NCI-H2227 (cell line): ENCODE results near the gene CARD8.

ENCODE experiments used
- DNase-seq: peaks from one replicate; lab custom pipeline; 2025; ENCODE audit not compliant: unreplicated experiment; lab: John Stamatoyannopoulos, UW

The CARD8 gene

DNA sequence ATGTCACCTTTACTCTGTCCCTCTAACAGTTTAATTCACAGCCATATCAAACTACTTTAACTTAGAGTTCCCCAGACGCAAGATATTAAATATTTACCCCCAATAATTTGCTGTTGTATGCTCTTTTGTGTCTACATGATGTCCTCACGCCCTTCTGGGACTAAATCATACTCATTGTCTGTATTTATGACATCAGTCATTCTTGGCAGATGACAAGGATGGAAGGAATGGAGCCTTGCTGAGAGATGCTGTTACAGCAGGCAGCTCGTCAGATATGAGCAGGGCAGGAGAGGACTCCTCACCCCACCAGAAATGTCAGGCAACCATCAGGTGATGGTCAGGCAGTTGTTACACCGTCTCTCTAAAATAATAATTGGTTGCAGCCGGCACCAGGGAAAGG lies 41.8 kb downstream of the CARD8 start:
- peak; percentile 6 for DNase-seq

DNA sequence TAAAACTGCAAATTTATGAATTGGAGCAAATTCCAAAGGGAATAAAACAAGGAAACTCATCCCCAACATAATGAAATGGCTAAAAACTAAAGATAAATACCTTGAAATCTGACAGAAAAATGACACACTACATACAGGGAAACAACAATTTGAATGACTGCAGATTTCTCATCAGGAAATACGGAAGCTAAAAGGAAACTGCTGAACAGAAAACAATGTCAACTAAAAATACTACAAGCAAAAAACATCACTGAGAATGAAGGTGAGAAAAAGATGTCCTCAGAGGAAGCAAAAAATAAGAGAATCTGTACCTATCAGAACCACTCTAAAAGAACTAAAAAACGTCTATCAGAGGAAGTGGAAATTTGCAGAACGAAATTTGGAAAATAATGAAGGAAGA lies 45.7 kb downstream of the CARD8 start:
- DNase-seq = no peak

DNA sequence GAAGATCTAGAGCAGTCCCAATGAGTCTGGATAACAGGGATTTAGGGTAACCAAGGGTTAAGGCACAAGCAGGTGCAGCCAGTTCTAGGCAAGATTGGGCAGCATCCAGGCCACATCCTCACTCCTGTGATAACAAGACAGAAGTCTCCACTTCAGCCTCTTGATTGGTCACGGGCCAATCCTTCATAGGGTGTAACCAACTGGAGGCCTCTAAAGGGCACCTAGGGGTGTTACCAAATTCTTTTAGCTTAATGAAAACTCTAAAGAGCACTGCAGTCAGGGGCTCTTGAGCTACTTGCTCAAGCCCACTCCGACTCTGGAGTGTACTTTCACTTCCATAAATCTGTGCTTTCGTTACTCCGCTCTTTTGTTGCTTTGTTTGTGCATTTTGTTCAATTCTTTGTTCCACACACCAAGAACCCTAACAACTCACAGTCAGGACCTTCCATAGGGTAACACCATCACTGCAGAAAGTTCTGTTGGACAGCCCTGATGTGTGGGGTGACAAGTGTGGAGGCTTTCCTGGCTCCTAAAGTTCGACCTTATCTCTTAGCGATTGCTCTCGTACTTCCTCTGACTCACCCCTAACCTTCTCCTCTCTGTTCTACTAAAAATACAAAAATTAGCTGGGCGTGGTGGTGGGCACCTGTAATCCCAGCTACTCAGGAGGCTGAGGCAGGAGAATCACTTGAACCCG lies 49.2 kb downstream of the CARD8 start:
- DNase-seq = no peak

DNA sequence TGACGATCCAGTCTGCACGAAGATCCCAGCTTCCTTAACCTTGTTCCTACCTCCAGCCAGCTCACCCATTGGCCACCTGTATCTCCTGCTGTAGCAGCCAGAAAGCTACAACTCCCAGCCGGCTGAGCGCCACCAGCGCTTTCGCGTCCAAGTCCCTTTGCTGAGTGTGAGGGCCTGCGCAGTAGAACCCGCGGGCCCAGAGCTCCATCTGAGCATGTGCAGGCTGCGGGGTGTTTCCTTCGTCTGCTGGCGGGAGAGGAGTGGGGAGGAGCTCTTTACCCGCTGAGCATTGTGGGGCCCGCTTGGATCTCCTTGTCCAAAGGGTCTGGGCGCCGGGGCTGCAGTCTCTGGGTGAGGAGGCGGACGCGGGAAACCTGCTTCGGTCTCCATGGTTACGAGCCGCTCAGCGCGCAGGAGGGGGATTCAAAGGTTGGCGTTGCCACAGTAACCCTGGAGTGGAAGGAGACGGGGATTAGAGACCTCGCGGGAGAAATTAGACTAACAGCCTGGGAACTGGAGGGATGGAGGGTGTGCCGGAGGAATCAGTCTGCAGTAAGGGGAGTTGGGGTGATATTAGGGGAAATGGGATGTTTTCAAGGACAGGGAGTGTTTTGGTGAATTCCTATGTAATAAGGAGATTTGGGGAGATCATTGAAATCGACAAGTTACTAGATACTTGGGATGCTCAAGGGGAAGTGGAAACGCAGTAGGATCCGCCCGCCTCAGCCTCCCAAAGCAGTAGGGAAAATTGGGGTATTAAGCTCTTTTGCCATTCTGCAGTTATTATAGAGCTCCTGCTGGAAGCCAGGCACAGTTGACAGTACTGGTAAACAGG lies 51.7 kb downstream of the CARD8 start:
- DNase-seq = peak; percentile 98

DNA sequence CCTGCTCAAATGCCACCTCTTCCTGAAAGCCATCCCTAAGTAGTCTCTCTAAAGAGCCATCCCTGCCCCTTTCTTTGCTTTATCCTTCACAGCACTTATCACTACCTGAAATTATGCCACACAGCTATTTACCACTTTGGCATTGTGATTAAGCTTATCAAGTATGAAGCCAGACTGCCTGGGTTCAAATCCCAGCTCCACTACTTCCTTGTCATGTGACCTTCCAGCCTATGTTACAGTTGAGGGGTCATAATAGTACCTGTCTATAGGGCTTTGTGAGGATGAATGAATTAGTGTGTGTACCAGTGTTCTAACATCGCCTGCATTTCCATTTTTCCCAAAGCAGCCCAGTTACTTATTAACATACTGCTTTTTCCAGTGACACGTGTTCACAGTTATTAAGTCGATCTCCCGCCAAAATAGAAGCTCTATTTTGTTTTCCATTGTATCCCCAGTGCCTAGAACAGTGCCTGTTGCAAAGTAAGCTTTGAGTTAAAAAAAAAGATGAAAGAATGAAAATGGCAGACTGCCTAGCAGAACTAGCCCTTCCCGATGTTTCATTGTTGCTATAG lies 52.4 kb downstream of the CARD8 start:
- DNase-seq = peak; percentile 28

DNA sequence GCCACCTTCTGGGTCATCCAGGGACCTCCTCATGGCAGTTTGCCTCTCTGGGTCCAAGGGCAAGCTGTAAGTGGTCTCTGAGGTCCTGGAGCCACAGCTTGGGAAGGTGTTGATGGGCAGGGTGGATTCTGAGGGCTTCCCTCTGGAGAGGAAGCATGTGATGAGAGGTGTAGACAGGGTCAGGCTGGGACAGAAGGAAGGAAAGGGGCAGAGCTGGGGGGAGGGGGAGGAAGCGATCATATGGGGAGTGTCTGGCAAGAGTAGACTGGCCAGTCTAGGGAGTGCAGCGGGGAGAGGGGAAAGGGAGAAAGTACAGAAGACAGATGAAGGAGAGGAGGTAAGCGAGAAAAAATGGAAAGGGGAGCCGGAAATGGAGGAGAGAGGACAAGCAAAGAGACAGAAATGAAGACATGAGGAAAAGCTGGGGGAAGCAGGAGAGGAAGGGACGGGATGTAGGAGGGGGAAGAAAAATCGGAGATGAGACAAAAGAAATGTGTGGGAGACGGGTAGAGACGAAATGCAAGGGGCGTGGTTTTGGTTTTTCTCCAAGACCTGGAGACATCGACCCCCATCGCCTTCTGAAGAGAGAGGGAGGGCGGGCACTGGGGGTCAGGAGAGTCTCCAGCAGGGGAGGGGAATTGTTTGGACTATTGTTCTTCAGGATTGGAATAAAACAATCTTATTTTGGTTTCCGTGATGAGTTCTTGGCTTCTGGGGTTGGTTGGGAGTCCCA lies 58.6 kb downstream of the CARD8 start:
- DNase-seq = peak; percentile 43

DNA sequence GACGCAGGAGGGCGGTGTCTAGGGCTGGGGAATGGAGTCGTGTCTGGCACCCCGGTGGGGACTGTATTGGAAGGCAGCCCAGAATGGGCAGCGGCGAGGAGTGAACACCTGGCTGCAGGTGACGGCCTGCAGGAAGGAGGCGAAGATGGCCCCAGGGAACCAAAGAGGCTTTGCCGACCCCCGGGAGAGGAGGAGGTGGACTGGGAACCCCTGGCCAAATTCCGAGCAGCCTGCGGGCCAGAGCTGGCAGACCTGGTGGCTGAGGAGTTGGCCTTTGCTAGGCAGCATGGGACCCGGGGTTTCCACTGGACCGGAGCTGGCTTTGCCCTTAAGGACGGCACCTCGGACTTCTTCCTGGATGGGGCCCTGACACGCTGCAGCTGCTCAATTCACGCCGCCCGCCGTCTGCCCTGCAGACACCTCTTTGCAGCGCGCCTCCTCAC lies 59.4 kb downstream of the CARD8 start:
- DNase-seq = no peak

DNA sequence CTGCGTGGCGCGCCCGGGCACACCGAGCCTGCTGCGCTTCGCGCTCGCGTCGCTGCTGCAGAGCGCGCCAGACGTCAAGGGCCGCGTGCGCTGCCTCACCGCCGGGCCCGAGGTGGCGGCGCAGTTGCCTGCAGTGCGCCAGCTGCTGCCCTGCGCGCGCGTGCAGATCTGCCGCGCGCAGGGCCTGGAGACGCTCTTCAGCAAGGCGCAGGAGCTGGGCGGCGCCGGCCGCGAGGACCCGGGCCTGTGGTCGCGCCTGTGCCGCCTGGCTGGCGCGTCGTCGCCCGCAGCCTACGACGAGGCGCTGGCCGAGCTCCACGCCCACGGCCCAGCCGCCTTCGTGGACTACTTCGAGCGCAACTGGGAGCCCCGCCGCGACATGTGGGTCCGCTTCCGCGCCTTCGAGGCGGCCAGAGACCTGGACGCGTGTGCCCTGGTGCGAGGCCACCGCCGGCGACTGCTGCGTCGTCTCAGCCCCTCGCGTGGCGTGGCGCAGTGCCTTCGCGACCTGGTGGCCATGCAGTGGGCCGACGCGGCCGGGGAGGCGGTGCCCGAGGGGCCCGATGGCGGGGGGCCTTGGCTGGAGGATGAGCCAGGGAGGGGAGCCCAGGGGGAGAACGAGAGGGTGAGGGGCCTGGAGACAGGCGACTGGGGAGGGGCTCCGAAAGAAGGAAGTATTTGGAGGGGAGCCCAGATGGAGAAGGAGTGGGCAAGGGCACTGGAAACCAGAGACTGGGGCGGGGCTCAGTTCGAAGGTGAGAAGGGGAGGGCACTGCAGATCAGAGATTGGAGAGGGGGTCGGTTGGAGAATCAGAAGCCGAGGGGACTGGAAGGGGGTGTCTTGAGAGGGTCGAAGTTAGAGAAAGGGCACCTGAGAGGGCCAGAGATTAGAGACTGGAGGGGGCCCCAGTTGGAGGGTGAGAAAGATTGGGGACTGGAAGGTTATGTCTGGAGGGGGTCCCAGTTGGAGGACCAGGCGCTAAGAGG lies 60.6 kb downstream of the CARD8 start:
- no peak for DNase-seq

DNA sequence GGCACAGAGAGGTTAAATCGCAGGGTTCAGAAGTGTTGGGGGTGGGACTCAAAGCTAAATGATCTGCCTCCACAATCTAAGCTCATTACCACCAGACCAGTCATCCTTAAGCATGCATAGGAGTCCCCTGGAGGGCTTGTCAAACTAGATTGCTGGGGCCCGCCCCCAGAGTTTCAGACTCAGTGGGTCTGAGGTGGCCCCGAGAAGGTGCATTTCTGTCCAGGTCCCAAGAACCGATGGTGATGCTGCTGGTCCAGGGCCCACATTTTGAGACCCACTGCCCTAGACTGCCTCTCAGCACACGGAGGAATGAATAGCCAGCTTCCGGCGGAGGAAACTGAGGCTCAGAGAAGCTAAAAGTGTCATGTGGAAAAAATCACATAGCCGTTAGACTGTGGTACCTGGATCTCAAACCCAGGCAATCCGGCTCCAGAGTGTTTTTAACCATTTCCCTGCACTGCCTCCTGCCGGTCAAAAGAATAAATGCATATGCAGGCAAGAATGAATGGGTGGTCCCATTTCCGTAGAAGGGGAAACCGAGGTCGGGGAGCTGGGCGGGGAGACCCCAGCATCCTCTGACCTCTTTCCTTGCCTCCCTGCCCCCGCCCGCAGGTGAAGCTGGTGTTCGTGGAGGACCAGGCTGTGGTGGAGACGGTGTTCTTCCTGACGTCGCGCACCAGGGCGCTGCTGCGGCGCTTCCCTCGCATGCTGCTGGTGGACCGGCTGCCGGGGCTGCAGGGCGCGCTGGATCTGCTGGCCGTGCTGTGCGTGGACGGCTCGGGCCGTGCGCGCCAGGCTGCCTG lies 61.5 kb downstream of the CARD8 start:
- DNase-seq = no peak

DNA sequence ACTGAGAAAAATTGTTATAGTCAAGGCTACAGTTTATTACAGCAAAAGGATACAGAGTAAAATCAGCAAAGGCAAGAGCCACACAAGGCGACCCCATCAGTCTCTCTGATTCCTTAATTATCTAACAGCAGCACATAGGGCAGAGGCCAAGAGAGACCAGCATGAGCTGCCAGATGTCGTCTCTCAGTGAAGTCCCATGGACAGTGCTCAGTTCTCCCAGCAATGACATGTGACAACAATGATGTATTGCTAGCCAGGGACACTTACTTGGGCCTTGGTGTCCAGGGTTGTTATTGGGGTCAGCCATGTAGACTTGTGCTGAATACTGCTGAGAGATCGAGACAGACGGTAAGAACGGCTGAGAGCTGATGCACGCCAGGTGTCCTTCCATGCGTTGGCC lies 63.0 kb downstream of the CARD8 start:
- DNase-seq = no peak

DNA sequence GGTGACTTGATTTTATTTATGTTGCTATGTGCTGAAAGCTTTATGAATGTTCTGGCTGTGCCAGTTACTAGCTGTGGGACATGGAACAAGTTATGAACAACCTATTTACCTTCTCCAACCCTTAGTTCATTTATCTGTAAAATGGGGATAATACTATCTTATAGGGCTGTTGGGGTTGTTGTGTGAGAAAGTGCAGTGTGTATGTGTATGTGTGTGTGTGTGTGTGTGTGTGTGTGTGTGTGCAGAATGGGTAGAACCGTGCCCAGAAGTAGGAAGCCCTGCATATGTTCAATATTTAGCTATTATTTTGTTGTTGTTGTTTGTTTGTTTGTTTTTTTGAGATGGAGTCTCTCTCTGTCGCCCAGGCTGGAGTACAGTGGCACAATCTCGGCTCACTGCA lies 64.8 kb downstream of the CARD8 start:
- DNase-seq = no peak

DNA sequence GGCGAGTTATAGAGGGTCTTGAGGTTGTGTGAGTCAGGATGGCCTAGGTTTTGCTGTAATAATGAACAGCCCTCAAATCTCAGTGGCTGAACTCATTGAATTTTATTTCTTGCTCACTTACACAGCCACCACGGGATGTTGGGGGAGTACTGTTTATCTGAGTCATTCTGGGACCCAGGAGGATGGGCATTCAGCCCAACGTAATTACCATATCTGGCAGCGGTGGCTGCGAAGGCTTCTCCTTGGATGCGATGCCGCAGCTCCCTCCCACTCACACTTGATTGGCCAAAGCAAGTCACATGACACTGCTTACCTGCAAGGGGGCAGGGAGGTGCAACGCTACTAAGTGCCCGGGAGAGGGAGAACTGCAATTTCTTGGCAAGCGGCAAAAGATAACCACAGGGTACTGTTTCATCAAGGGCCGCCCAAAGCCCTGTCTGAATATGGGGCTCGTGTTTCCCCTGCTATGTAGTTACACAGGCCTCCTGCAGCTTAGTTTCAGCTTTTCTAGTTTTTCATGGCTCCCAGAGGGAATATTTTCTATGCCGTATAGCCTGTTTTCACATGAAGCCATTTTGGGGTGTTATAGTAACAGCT lies 65.3 kb downstream of the CARD8 start:
- peak; percentile 77 for DNase-seq

DNA sequence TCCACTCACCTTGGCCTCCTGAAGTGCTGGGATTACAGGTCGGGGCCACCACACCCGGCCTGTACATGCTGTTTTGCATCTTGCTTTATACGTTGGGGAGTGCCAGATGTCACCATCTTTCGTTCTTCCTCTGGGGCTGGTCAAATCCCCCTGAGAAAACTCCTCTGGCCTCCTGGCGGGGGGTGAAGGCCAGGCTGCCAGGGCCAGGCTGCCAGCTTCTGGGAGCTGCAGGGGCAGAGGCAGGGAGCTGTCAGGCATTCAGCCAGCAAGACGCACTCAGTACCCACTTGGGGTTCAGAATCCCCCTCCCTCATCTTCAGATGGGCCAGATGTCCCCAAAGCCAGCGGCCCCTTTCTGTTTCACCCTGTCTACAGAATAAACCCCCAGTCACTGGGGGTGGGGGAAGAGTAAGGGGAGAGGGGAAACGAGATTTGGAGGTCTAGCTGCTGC lies 69.1 kb downstream of the CARD8 start:
- DNase-seq = no peak

DNA sequence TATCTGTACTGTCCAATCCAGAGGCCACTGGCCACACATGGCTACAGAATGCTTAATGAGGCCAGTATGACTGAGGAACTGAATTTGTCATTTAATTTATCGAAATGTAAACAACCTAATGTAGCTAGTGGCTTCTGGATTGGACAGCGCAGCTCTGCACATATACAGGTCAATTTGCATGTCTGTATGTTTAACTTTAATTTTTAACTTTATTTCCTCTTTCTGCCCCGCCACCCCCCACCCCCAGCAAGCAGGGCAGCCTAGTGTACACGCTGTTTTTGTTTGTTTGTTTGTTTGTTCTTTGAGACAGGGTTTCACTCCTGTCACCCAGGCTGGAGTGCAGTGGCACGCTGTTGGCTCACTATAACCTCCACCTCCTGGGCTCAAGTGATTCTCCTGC lies 69.7 kb downstream of the CARD8 start:
- DNase-seq = no peak

DNA sequence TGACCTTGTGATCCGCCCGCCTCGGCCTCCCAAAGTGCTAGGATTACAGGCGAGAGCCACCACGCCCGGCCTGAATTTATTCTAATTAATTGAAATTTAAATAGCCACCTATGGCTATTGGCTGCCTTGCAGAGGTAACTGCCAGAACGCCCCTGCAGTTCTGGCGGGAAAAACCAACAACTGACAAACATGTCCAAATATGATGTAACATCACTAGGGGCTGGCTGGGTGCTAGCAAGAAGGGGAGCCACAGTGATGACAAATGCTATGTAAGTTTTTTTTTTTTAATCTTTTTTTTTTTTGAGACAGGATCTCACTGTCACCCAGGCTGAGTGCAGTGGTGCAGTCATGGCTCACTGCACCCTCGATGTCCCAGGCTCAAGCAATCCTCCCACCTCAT lies 72.4 kb downstream of the CARD8 start:
- no peak for DNase-seq

DNA sequence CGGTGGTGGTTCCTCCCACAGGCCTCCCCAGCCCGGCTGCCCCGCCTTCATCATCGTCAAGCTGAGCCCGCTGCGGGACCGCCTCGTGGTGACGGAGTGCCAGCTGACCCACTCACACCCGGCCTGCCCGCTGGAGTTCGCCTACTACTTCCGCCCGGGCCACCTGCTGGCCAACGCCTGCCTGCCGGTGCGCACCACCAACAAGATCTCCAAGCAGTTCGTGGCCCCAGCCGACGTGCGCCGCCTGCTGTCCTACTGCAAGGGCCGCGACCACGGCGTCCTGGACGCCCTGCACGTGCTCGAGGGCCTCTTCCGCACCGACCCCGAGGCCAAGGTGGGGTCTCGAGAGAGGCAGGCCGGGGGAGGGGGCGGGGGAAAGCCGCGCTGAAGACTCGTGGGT lies 73.3 kb downstream of the CARD8 start:
- no peak for DNase-seq

DNA sequence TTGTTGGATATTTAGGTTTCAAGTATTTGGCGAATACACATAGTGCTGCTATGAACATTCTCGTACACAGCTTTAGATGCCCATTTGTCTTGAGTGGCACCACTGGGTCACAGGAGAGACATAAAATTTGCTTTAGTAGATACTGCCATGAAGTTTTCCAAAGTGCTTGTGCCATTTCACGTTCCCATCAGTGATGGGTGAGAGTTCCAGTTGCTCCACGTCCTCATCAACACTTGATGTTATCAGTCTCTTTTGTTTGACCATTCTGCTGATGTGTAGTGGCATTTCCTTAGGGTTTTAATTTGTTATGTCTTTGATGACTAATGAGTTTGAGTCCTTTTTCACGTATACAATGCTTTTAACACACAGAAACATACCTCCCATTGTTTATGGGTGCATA lies 74.2 kb downstream of the CARD8 start:
- no peak for DNase-seq

DNA sequence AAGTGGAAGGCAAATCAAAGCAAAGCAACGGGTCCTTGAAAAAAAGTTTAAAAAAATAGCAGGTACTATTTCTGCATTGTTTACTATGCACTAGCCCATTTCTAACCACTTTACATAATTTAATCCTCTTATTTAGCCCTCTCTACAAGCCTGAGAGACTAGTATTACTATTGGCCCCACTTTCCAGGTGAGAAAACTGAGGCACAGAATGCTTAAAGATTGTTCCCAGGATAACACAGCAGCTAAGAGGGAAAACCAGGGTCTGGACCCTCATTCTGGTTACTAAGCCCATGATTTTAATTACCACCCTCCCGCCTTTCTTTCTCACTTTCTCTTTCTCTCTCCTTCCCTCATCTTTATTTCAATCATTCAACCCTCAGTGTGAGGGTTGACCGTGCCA lies 79.5 kb downstream of the CARD8 start:
- DNase-seq = no peak

DNA sequence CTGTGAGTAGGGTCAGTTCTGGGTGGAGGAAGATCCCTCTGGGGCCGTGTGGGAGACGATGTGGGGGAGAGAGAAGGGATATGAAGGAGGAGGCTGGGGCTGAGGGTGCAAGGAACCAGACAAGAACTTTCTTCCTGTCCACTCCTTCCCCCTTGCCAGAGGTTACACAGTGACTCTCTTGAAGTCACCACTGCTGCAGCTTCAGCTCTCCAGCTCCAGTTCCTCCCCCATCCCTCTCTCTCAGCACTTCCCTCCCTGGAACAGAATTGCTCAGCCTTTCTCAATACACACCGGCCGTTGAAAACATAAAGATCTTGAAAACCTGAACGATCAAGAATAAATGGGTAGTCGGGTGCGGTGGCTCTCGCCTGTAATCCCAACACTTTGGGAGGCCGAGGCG lies 80.1 kb downstream of the CARD8 start:
- DNase-seq = no peak
